Parathyroid adenoma (tissue), 2 donors: Measurements from ENCODE around the gene PALLD.

Experiments used
- H2AFZ ChIP-seq: fragments of 300-600 bp; sonication (generic); one replicate; pipeline ENCODE4 v1.7.0; 2017; ENCODE audit warnings: antibody characterized with exemption, mild to moderate bottlenecking
- H3K27ac ChIP-seq: fragments of 300-600 bp; sonication (generic); one replicate; pipeline ENCODE4 v1.7.0; 2017
- H3K27me3 ChIP-seq: fragments of 300-600 bp; sonication (generic); one replicate; pipeline ENCODE4 v1.7.0; 2017; ENCODE audit warnings: low read length; ENCODE audit not compliant: control insufficient read depth, insufficient read depth
- H3K36me3 ChIP-seq: fragments of 300-600 bp; sonication (generic); one replicate; pipeline ENCODE4 v1.7.0; 2017; ENCODE audit warnings: low read length; ENCODE audit not compliant: control insufficient read depth, insufficient read depth
- H3K4me1 ChIP-seq: fragments of 300-600 bp; sonication (generic); one replicate; pipeline ENCODE4 v1.7.0; 2017; ENCODE audit warnings: control low read depth
- H3K4me2 ChIP-seq: fragments of 300-600 bp; sonication (generic); one replicate; pipeline ENCODE4 v1.7.0; 2017; ENCODE audit warnings: low read length
- H3K4me3 ChIP-seq: fragments of 300-600 bp; sonication (generic); one replicate; pipeline ENCODE4 v1.7.0; 2017; ENCODE audit warnings: low read depth, low read length
- H3K79me2 ChIP-seq: fragments of 300-600 bp; sonication (generic); one replicate; pipeline ENCODE4 v1.7.0; 2017; ENCODE audit warnings: control low read depth
- H3K9ac ChIP-seq: fragments of 300-600 bp; sonication (generic); one replicate; pipeline ENCODE4 v1.7.0; 2017; ENCODE audit warnings: mild to moderate bottlenecking
- H3K9me3 ChIP-seq: fragments of 300-600 bp; sonication (generic); one replicate; pipeline ENCODE4 v1.7.0; 2017; ENCODE audit warnings: low read length; ENCODE audit not compliant: control insufficient read depth
- CTCF ChIP-seq: fragments of 300-600 bp; sonication (generic); IDR thresholded peaks from one replicate; pipeline ENCODE4 v1.7.0; 2017; ENCODE audit warnings: antibody characterized with exemption, mild to moderate bottlenecking
- donor health status: primary hyperparathyroidism.

The PALLD gene

DNA sequence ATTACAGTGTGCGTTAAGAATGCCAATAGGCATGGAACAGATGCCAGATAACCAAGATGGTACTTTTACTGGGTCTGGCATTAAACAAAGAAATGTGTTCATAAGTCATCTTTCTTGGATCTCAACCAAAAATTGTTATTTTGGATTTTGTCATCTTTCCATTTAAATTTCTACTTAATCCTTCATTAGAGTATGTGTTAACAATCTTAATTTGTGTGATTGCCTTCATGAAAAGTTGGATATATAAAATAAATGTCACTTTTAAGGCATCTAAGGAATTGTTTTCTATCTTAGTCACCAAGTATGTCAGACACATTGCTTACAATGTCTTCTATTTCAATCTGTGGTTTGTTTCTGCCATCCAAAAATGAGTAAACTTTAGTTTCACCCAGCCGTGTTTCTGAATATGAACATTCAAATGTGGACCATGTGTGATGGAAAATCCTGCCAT, 87.5 kb downstream of the PALLD start:
- no peak overlapping the region for H3K9ac ChIP-seq
- no peaks in the 10 kb centered on the region for H3K27me3 ChIP-seq
- H2AFZ ChIP-seq: no peak overlapping the region
- no peaks in the 10 kb centered on the region for H3K9me3 ChIP-seq
- H3K4me1 ChIP-seq: peaks cover 17% of the 10 kb centered on the region
- no peaks in the 10 kb centered on the region for H3K36me3 ChIP-seq
- no peaks in the 10 kb centered on the region for H3K79me2 ChIP-seq
- H3K4me2 ChIP-seq: no peak overlapping the region
- no peak for TF ChIP-seq CTCF
- H3K27ac ChIP-seq: no peak overlapping the region
- H3K4me3 ChIP-seq: no peak overlapping the region

DNA sequence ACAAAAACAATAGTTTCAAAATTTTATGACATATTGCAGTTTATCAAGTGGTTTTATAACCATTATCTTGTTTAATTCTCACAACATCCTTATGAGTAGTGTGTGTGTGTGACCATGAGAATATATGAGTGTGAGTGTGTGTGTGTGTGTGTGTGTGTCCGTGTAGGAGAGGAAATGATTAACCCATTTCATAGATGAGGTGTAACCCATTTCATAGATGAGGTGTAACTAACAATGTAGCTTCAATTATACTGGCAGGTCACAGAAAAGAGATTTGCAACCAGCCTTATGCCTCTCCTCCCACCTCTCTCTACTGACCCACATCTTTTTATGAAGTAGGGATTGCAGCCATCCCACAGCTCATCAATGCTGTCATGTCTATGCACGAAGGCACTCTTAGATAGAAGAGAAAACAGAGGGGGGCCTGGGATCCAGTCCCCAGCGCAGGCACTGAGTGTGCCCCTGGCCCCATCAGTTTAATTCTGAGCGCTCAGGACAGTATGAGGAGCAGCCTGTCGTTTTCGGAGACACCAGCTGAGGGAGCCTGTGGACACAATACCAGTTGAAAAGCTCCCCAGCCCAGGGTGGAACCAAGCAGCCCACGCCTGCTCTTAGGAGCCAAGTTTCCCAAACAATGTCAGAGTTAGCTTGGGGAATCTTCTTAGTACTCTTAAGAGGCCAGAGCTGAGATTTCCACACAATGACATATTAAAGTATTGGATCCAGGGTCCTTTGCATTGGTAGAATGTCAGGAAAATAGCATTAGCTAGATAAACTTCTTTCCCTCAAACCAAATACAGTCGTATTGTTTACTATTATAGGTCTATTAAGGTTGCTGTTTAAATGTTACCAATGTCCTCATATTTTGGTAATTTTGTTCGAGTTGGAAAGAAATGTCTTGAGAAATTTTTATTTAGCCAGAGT, 88.6 kb downstream of the PALLD start:
- Histone ChIP-seq H3K4me3 (no peak overlapping the region), H3K36me3 (no peaks in the 10 kb centered on the region), H3K9ac (no peak overlapping the region), H3K79me2 (no peaks in the 10 kb centered on the region), H3K4me2 (no peak overlapping the region), H3K27me3 (no peaks in the 10 kb centered on the region), H2AFZ (peak overlapping the region; percentile 17), H3K27ac (no peak overlapping the region), H3K4me1 (peaks cover 17% of the 10 kb centered on the region), H3K9me3 (no peaks in the 10 kb centered on the region)
- peak; percentile 64 for TF ChIP-seq CTCF

DNA sequence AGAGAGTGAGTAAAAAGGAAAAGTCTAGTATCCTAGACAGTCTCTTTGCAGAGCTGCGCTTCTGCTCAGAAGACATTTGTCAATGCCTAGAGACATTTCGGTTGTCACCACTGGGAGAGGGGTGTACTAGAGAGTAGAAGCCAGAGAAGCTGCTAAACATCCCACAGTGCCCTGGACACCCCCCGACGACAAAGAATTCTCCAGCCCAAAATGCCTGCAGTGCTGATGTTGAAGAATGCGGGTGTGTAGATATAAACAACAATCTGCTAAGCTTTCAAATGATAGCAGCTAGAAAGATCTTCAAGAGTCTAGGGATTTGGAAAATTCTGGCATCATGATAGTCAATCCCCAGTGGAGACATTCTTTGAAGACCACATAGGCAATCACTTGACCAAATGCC, 90.1 kb downstream of the PALLD start:
- no peak overlapping the region for H3K9ac ChIP-seq
- H3K4me2 ChIP-seq: peak overlapping the region; percentile 38
- no peaks in the 10 kb centered on the region for H3K9me3 ChIP-seq
- no peak for TF ChIP-seq CTCF
- H3K4me1 ChIP-seq: peaks cover 17% of the 10 kb centered on the region
- H3K27ac ChIP-seq: peak overlapping the region; percentile 88
- H3K27me3 ChIP-seq: no peaks in the 10 kb centered on the region
- no peaks in the 10 kb centered on the region for H3K36me3 ChIP-seq
- H2AFZ ChIP-seq: peak overlapping the region; percentile 45
- no peak overlapping the region for H3K4me3 ChIP-seq
- H3K79me2 ChIP-seq: no peaks in the 10 kb centered on the region

DNA sequence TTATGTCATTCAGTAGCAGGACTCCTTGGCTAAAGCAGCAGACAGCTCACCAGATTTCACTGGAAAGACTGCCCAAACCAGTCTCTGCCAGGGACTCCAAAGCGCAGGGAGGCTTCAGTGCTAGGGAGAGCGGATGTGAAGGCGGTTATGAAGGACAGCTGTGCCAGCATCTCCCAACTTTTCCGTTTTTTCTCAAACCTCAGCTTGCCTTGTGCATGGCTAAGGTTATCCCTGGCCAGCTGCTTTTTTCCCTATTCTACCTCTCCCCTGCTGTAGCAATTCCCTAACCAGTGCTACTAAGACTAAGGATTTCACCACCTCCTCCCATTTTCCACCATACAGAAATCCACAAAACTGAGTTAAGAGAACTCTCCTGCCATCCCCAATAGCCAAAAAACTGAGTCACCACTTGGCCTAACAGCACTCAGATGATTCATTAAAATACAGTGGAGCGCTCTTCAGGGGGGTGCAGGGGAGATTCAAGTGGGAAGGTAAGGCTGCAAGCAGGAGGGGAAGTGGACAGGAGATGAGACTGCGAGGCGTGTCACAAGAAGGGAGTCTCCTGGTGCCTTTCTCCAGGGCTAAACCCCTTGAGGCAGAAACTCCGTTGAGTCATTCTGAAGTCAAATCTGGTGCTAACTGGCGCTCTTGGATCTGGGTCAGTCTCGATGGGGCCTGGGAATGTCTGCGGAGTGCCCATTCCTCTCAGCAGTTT, 90.7 kb downstream of the PALLD start:
- H3K4me1 ChIP-seq: peaks cover 17% of the 10 kb centered on the region
- peak overlapping the region; percentile 88 for H3K27ac ChIP-seq
- no peaks in the 10 kb centered on the region for H3K9me3 ChIP-seq
- TF ChIP-seq CTCF: no peak
- no peaks in the 10 kb centered on the region for H3K27me3 ChIP-seq
- no peak overlapping the region for H3K4me3 ChIP-seq
- H3K4me2 ChIP-seq: peak overlapping the region; percentile 38
- H3K9ac ChIP-seq: no peak overlapping the region
- no peaks in the 10 kb centered on the region for H3K36me3 ChIP-seq
- no peaks in the 10 kb centered on the region for H3K79me2 ChIP-seq
- H2AFZ ChIP-seq: peak overlapping the region; percentile 45
